Osteoblast (primary cell): ENCODE results near the gene FGF12. TPM values are rescaled to one million over a fixed set of nuclear protein-coding genes. Genes with fewer than 3 reads are reported as not detected.

Source experiments
- DNase-seq: peaks from one replicate; pipeline ENCODE4 v3.0.0; 2011; ENCODE audit warnings: low spot score, mixed read lengths; ENCODE audit not compliant: insufficient read length; ENCODE audit errors: missing footprints
- H2AFZ ChIP-seq: 2 replicates; pipeline ENCODE4 v1.6.0; 2011; ENCODE audit warnings: mild to moderate bottlenecking, low read length
- H3K27ac ChIP-seq: 2 replicates; pipeline ENCODE4 v1.5.1; 2011; ENCODE audit warnings: mild to moderate bottlenecking, low read depth, low read length, moderate library complexity
- H3K27me3 ChIP-seq: 2 replicates; pipeline ENCODE4 v1.6.0; 2012; ENCODE audit warnings: mild to moderate bottlenecking, control low read depth, inconsistent platforms, low read length, moderate library complexity; ENCODE audit not compliant: insufficient read depth
- H3K36me3 ChIP-seq: 2 replicates; pipeline ENCODE4 v1.5.1; 2011; ENCODE audit warnings: mild to moderate bottlenecking, low read length, control low read depth, moderate library complexity; ENCODE audit not compliant: insufficient read depth
- H3K4me1 ChIP-seq: 2 replicates; pipeline ENCODE4 v1.5.1; 2011; ENCODE audit warnings: mild to moderate bottlenecking, low read length, control low read depth, moderate library complexity; ENCODE audit not compliant: insufficient read depth
- H3K4me2 ChIP-seq: 2 replicates; pipeline ENCODE4 v1.6.0; 2011; ENCODE audit warnings: mild to moderate bottlenecking, low read length; ENCODE audit not compliant: insufficient read depth
- H3K4me3 ChIP-seq: fragments of 200-600 bp; sonication (generic); 3 replicates; pipeline ENCODE4 v1.5.1; 2012; ENCODE audit warnings: mild to moderate bottlenecking, low read length, inconsistent platforms; ENCODE audit not compliant: insufficient read depth
- H3K79me2 ChIP-seq: 2 replicates; pipeline ENCODE4 v1.6.0; 2012; ENCODE audit warnings: mild to moderate bottlenecking, low read length, control low read depth, inconsistent platforms; ENCODE audit not compliant: insufficient read depth
- H3K9me3 ChIP-seq: 2 replicates; pipeline ENCODE4 v1.5.1; 2011; ENCODE audit warnings: low read depth, low read length, control low read depth
- H4K20me1 ChIP-seq: 2 replicates; pipeline ENCODE4 v1.6.0; 2012; ENCODE audit warnings: mild to moderate bottlenecking, low read length, control low read depth; ENCODE audit not compliant: insufficient read depth
- CTCF ChIP-seq: IDR thresholded peaks from 2 replicates; pipeline ENCODE4 v1.5.1; 2011; ENCODE audit warnings: mild to moderate bottlenecking, low read depth, low read length, moderate library complexity; ENCODE audit errors: extremely low read depth
- total RNA-seq: library from RNA; depleted of rRNA; stranded (reverse); fragments of >200 nt; gene quantifications from 2 replicates; pipeline ENCODE4 v1.2.3, GENCODE V29; 2012

FGF12 gene
- total RNA-seq, 1 donor = not detected

GRCh38 chr3:192651836-192652512, 75.4 kb downstream of the FGF12 start:
- Histone ChIP-seq H3K36me3 (no peaks in the 10 kb centered on the region), H3K9me3 (no peaks in the 10 kb centered on the region), H3K27ac (no peak overlapping the region), H2AFZ (no peak overlapping the region), H3K4me3 (no peak overlapping the region), H3K4me2 (no peak overlapping the region), H3K79me2 (no peaks in the 10 kb centered on the region), H3K27me3 (no peaks in the 10 kb centered on the region), H4K20me1 (no peaks in the 10 kb centered on the region), H3K4me1 (no peaks in the 10 kb centered on the region)
- no peak for DNase-seq
- TF ChIP-seq CTCF = no peak

- no peaks in the 10 kb centered on the region for H3K4me1 ChIP-seq
- no peaks in the 10 kb centered on the region for H3K27me3 ChIP-seq
- TF ChIP-seq CTCF = no peak
- no peaks in the 10 kb centered on the region for H3K36me3 ChIP-seq
- H2AFZ ChIP-seq = no peak overlapping the region
- no peaks in the 10 kb centered on the region for H4K20me1 ChIP-seq
- no peaks in the 10 kb centered on the region for H3K79me2 ChIP-seq
- no peaks in the 10 kb centered on the region for H3K9me3 ChIP-seq
- H3K27ac ChIP-seq = no peak overlapping the region
- no peak for DNase-seq
- H3K4me2 ChIP-seq = no peak overlapping the region
- no peak overlapping the region for H3K4me3 ChIP-seq
Measured at GRCh38 chr3:192645437-192645836, 81.9 kb downstream of the FGF12 start.

- Histone ChIP-seq H3K9me3 (no peaks in the 10 kb centered on the region), H2AFZ (no peak overlapping the region), H3K4me3 (no peak overlapping the region), H3K79me2 (no peaks in the 10 kb centered on the region), H3K27me3 (no peaks in the 10 kb centered on the region), H3K4me1 (no peaks in the 10 kb centered on the region), H3K4me2 (no peak overlapping the region), H3K36me3 (no peaks in the 10 kb centered on the region), H4K20me1 (no peaks in the 10 kb centered on the region), H3K27ac (no peak overlapping the region)
- no peak for DNase-seq
- no peak for TF ChIP-seq CTCF
Measured at GRCh38 chr3:192642651-192643050, 84.7 kb downstream of the FGF12 start.

DNA sequence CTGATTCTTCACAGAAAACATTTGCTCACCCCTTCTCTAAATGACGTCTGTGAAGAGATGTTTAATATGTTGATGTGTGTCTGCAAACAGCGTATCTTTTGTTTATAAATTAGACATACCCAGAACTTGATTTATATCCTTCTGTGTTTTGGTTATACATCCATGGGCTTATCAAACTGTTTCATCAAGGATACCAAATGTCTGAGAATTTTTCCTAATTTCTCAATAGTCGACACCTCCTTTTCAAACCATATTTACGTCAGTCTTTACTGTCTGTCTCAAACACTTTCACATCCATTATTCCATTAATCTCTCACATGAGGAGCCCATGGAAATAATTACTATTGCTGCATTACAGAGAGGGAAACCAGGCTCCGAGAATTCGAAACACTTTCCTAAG, 85.4 kb downstream of the FGF12 start:
- H3K9me3 ChIP-seq = no peaks in the 10 kb centered on the region
- no peak overlapping the region for H3K4me3 ChIP-seq
- no peak for DNase-seq
- no peak overlapping the region for H3K4me2 ChIP-seq
- H3K79me2 ChIP-seq = no peaks in the 10 kb centered on the region
- H4K20me1 ChIP-seq = no peaks in the 10 kb centered on the region
- H2AFZ ChIP-seq = no peak overlapping the region
- H3K27ac ChIP-seq = no peak overlapping the region
- no peaks in the 10 kb centered on the region for H3K4me1 ChIP-seq
- H3K36me3 ChIP-seq = no peaks in the 10 kb centered on the region
- H3K27me3 ChIP-seq = no peaks in the 10 kb centered on the region
- TF ChIP-seq CTCF = no peak
